ENCODE data around the gene TMEM242. TPM values are rescaled to one million over a fixed set of nuclear protein-coding genes. Genes with fewer than 3 reads are reported as not detected.

The TMEM242 gene
- polyA plus RNA-seq, 2 of the 4 experiments (the other 2 are of a cell fraction) = 5.3 to 7.4 TPM

DNA sequence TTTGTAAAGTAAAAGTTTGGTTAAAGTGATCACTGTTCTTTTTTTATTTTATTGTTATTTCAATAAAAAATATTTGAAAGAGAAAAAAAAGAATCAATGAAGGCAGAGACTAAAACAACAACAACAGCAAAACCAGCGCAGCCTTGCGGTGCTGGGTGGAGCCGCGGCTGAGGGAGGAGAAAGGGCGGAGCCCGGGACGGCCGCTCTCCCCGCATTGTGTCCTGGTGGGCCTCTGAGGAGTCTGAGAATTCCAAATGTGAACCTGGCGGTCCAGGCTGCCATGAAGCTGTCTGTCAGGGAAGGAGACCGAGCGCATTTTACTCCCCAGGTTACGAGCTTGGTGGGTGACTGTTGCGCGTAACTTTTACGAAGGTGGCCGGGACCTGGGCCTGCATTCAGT is 43.2 kb downstream of the TMEM242 start:
- ChIA-PET POLR2A (no interaction called here), CTCF (no interaction called here)
- FAIRE-seq (no peak), DNase-seq (ENCODE audit: low read depth in 1 of 2, low spot score in 1 of 2) (no peak), ATAC-seq (no peak)
- no peak overlapping the region for H3K4me2 ChIP-seq
- no peak overlapping the region for H3K4me3 ChIP-seq
- H3K9me3 ChIP-seq = no peaks in the 10 kb centered on the region
- TF ChIP-seq MAFK (IDR thresholded peaks at IDR 0.05; ENCODE audit: partially characterized antibody) (no peak), EHF (CRISPR knock-in tag; IDR thresholded peaks at IDR 0.05) (no peak), RFX5 (IDR thresholded peaks at IDR 0.05) (no peak), MYC (IDR thresholded peaks at IDR 0.05; ENCODE audit: borderline replicate concordance, low read length) (no peak), FOSB (CRISPR knock-in tag; IDR thresholded peaks at IDR 0.05) (no peak)
- TF ChIP-seq, protein P1, sequence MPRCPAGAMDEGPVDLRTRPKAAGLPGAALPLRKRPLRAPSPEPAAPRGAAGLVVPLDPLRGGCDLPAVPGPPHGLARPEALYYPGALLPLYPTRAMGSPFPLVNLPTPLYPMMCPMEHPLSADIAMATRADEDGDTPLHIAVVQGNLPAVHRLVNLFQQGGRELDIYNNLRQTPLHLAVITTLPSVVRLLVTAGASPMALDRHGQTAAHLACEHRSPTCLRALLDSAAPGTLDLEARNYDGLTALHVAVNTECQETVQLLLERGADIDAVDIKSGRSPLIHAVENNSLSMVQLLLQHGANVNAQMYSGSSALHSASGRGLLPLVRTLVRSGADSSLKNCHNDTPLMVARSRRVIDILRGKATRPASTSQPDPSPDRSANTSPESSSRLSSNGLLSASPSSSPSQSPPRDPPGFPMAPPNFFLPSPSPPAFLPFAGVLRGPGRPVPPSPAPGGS (IDR thresholded peaks at IDR 0.05) = no peak
- TF ChIP-seq, protein P2, sequence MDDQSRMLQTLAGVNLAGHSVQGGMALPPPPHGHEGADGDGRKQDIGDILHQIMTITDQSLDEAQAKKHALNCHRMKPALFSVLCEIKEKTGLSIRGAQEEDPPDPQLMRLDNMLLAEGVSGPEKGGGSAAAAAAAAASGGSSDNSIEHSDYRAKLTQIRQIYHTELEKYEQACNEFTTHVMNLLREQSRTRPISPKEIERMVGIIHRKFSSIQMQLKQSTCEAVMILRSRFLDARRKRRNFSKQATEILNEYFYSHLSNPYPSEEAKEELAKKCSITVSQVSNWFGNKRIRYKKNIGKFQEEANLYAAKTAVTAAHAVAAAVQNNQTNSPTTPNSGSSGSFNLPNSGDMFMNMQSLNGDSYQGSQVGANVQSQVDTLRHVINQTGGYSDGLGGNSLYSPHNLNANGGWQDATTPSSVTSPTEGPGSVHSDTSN (IDR thresholded peaks at IDR 0.05) = no peak
- 83% methylated on average over 13 of the region's 17 CpGs for WGBS (ENCODE audit: missing lambda C conversion rate)
- H3K4me1 ChIP-seq = no peaks in the 10 kb centered on the region
- H3K27ac ChIP-seq = no peak overlapping the region

DNA sequence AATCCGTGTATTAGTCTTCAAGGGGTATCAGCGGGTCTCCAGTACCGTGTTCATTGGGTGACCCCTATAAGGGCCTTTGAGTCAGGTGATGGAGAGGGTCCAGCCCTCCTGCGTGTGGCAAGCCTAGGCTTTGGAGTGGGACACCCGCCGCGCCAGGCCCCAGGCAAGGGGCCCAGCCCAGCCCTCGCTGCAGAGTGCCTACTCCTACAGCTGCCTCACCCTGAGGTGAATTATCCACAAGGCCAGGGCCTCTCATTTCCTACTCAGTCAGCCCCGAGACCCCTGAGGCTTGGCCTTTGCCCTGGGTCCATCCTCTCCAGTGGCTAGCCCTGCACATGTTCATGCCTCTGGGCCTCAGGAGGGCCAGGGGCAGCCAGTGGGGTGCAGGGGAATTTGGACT is 45.1 kb downstream of the TMEM242 start:
- no peak for TF ChIP-seq USF2 (IDR thresholded peaks at IDR 0.05)
- no peak for TF ChIP-seq RCOR1 (IDR thresholded peaks at IDR 0.05; ENCODE audit: low read depth, low read length)
- TF ChIP-seq HDAC2 (IDR thresholded peaks at IDR 0.05) = no peak
- no peak for TF ChIP-seq POLR2AphosphoS2 (conservative IDR thresholded peaks at IDR 0.05; ENCODE audit: low read length)
- TF ChIP-seq FOSL2 (IDR thresholded peaks at IDR 0.05) = no peak
- TF ChIP-seq FOSL2 (CRISPR knock-in tag; IDR thresholded peaks at IDR 0.05) = no peak
- TF ChIP-seq PHF8 (IDR thresholded peaks at IDR 0.05; ENCODE audit: borderline replicate concordance, low read depth) = no peak
- TF ChIP-seq, protein P3, sequence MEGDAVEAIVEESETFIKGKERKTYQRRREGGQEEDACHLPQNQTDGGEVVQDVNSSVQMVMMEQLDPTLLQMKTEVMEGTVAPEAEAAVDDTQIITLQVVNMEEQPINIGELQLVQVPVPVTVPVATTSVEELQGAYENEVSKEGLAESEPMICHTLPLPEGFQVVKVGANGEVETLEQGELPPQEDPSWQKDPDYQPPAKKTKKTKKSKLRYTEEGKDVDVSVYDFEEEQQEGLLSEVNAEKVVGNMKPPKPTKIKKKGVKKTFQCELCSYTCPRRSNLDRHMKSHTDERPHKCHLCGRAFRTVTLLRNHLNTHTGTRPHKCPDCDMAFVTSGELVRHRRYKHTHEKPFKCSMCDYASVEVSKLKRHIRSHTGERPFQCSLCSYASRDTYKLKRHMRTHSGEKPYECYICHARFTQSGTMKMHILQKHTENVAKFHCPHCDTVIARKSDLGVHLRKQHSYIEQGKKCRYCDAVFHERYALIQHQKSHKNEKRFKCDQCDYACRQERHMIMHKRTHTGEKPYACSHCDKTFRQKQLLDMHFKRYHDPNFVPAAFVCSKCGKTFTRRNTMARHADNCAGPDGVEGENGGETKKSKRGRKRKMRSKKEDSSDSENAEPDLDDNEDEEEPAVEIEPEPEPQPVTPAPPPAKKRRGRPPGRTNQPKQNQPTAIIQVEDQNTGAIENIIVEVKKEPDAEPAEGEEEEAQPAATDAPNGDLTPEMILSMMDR (IDR thresholded peaks at IDR 0.05) = no peak
- no peak for TF ChIP-seq ZSCAN20 (CRISPR knock-in tag; IDR thresholded peaks at IDR 0.05)
- TF ChIP-seq HOXA7 (CRISPR knock-in tag; IDR thresholded peaks at IDR 0.05) = no peak
- TF ChIP-seq NR3C1 (IDR thresholded peaks at IDR 0.05) = no peak
- TF ChIP-seq RFX5 (IDR thresholded peaks at IDR 0.05) = no peak
- no peak for TF ChIP-seq HOXB13 (CRISPR knock-in tag; IDR thresholded peaks at IDR 0.05; ENCODE audit: low read depth)
- no peak for TF ChIP-seq BHLHE40 (IDR thresholded peaks at IDR 0.05; ENCODE audit: low read depth, low read length)
- TF ChIP-seq, protein P4, sequence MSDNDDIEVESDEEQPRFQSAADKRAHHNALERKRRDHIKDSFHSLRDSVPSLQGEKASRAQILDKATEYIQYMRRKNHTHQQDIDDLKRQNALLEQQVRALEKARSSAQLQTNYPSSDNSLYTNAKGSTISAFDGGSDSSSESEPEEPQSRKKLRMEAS (IDR thresholded peaks at IDR 0.05) = no peak
- TF ChIP-seq POLR2A (IDR thresholded peaks at IDR 0.05; ENCODE audit: low read length) = no peak
- no peak for TF ChIP-seq ZC3H11A (IDR thresholded peaks at IDR 0.05)
- TF ChIP-seq CHD2 (IDR thresholded peaks at IDR 0.05; ENCODE audit: low read length, partially characterized antibody) = no peak
- no peak for TF ChIP-seq SREBF2 (IDR thresholded peaks at IDR 0.05)
- TF ChIP-seq FOXS1 (CRISPR knock-in tag; IDR thresholded peaks at IDR 0.05) = no peak
- no peak for FAIRE-seq
- POLR2A ChIA-PET = no interaction called here

More for the DNA sequence above, 45.1 kb downstream of the TMEM242 start:
- WGBS (ENCODE audit: missing lambda C conversion rate) = 85% methylated on average over 8 of the region's 9 CpGs
- CTCF ChIA-PET = interaction anchor here (1.1 to 1.5 kb wide), 2 partner anchors 15 to 43 kb away, joined by 3 to 4 read pairs; no protein-coding TSS in a partner anchor
- Histone ChIP-seq H3K4me1 (no peaks in the 10 kb centered on the region), H3K27ac (no peak overlapping the region), H3K4me3 (no peak overlapping the region), H3K9me3 (no peaks in the 10 kb centered on the region), H3K4me2 (no peak overlapping the region)
- DNase-seq (ENCODE audit: low read depth in 1 of 2, low spot score in 1 of 2) (no peak), ATAC-seq (no peak)

Data from A549 (cell line).